H1 (cell line): Measurements from ENCODE around the gene APMAP. TPM values are rescaled to one million over a fixed set of nuclear protein-coding genes. Genes with fewer than 3 reads are reported as not detected.

ENCODE experiments used
- CTCF ChIA-PET: fragments of 300-600 bp; sonication (Branson Sonifier 250); formaldehyde crosslinking; loops from one replicate; lab custom pipeline; 2021; ENCODE audit not compliant: partially characterized antibody; lab: Charles Lee
- POLR2A ChIA-PET: fragments of 300-600 bp; sonication (Branson Sonifier 250); formaldehyde crosslinking; loops from one replicate; lab custom pipeline; 2021; ENCODE audit warnings: inconsistent platforms; ENCODE audit not compliant: partially characterized antibody; lab: Charles Lee
- DNase-seq, 2 experiments: peaks; one replicate each; pipeline versions ENCODE4 v3.0.0 to v3.0.0-alpha.2; 2010 to 2022; ENCODE audit warnings: low spot score in 2 of 2, low read depth in 1 of 2, mixed read lengths in 1 of 2
- FAIRE-seq: peaks from 2 replicates; lab custom pipeline; 2011; peaks lifted over from hg19 to GRCh38; lab: Jason Lieb, UNC
- H2AFZ ChIP-seq: 2 replicates; pipeline ENCODE4 v1.8.1; 2012; ENCODE audit warnings: low read length, inconsistent platforms
- H2AK5ac ChIP-seq: 2 replicates; pipeline ENCODE4 v1.6.1; 2013; ENCODE audit warnings: low read depth, low read length
- H2BK120ac ChIP-seq: replicated peaks from 2 replicates; pipeline ENCODE3; 2013; ENCODE audit warnings: low read depth, low read length, inconsistent platforms
- H2BK12ac ChIP-seq: 2 replicates; pipeline ENCODE4 v1.6.1; 2013; ENCODE audit warnings: low read depth, low read length
- H2BK15ac ChIP-seq: 2 replicates; pipeline ENCODE4 v1.6.1; 2013; ENCODE audit warnings: low read length
- H2BK20ac ChIP-seq: 2 replicates; pipeline ENCODE4 v1.6.1; 2013; ENCODE audit warnings: low read length
- H2BK5ac ChIP-seq: 2 replicates; pipeline ENCODE4 v1.6.1; 2013; ENCODE audit warnings: low read depth, low read length
- H3K14ac ChIP-seq: 2 replicates; pipeline ENCODE4 v1.6.1; 2013; ENCODE audit warnings: inconsistent platforms; ENCODE audit not compliant: insufficient read length
- H3K18ac ChIP-seq: 2 replicates; pipeline ENCODE4 v1.6.1; 2013; ENCODE audit warnings: low read length; ENCODE audit errors: extremely low read depth
- H3K23ac ChIP-seq: 2 replicates; pipeline ENCODE4 v1.6.1; 2013; ENCODE audit warnings: inconsistent platforms; ENCODE audit not compliant: insufficient read length
- H3K23me2 ChIP-seq: 2 replicates; pipeline ENCODE4 v1.6.1; 2013; ENCODE audit warnings: low read depth, low read length
- H3K27ac ChIP-seq: 2 replicates; pipeline ENCODE4 v1.6.1; 2011; ENCODE audit warnings: low read depth, low read length, inconsistent platforms
- H3K27me3 ChIP-seq, 4 experiments: replicated peaks in 1 of 4; 1 replicate in 1 of 4; 2 replicates in 3 of 4; pipeline versions ENCODE4 v1.6.1 to v1.8.1; 2011 to 2013; ENCODE audit warnings: low read length in 3 of 4, mild to moderate bottlenecking in 3 of 4, inconsistent platforms in 2 of 4, mixed read lengths in 2 of 4, moderate library complexity in 1 of 4; ENCODE audit not compliant: control insufficient read depth in 3 of 4, insufficient read depth in 3 of 4; ENCODE audit errors: extremely low read depth in 1 of 4
- H3K36me3 ChIP-seq, 4 experiments: 2 replicates each; pipeline versions ENCODE4 v1.6.1 to v1.8.1; 2011 to 2013; ENCODE audit warnings: mild to moderate bottlenecking in 4 of 4, low read length in 3 of 4, moderate library complexity in 2 of 4, control low read depth in 1 of 4, inconsistent platforms in 1 of 4; ENCODE audit not compliant: insufficient read depth in 4 of 4, control insufficient read depth in 2 of 4
- H3K4ac ChIP-seq: replicated peaks from 2 replicates; pipeline ENCODE3; 2013; ENCODE audit warnings: low read length, low read depth, mixed read lengths, inconsistent platforms; ENCODE audit not compliant: insufficient read length
- H3K4me1 ChIP-seq, 4 experiments: replicated peaks in 1 of 4; 1 replicate in 1 of 4; 2 replicates in 3 of 4; pipeline versions ENCODE4 v1.6.1 to v1.8.1; 2011 to 2013; ENCODE audit warnings: low read length in 3 of 4, inconsistent platforms in 2 of 4, mixed read lengths in 1 of 4; ENCODE audit not compliant: insufficient read depth in 4 of 4, control insufficient read depth in 3 of 4
- H3K4me2 ChIP-seq, 2 experiments: 2 replicates each; pipeline versions ENCODE4 v1.6.1 to v1.8.1; 2011 to 2013; ENCODE audit warnings: low read depth in 2 of 2, low read length in 2 of 2, control low read depth in 1 of 2, inconsistent platforms in 1 of 2, mild to moderate bottlenecking in 1 of 2; ENCODE audit not compliant: insufficient read depth in 1 of 2
- H3K4me3 ChIP-seq, 4 experiments: fragments of 200-600, 300-600 bp in 1 of 4; sonication (generic), shearing (Covaris generic), sonication (Bioruptor Twin) in 1 of 4; 2 replicates each; pipeline versions ENCODE4 v1.5.1 to v1.8.1; 2011 to 2016; ENCODE audit warnings: low read length in 4 of 4, low read depth in 3 of 4, control low read depth in 2 of 4, inconsistent platforms in 2 of 4, mild to moderate bottlenecking in 2 of 4, mixed read lengths in 1 of 4, moderate library complexity in 1 of 4; ENCODE audit not compliant: insufficient read depth in 2 of 4; ENCODE audit errors: extremely low read depth in 1 of 4
- H3K56ac ChIP-seq: replicated peaks from 2 replicates; pipeline ENCODE3; 2013; ENCODE audit warnings: low read depth, mild to moderate bottlenecking, mixed read lengths, low read length, inconsistent platforms; ENCODE audit not compliant: insufficient read length
- H3K79me1 ChIP-seq: 2 replicates; pipeline ENCODE4 v1.6.1; 2013; ENCODE audit warnings: low read depth, low read length, control low read depth
- H3K79me2 ChIP-seq, 2 experiments: 2 replicates each; pipeline versions ENCODE4 v1.6.1 to v1.8.1; 2012 to 2013; ENCODE audit warnings: low read length in 2 of 2, mild to moderate bottlenecking in 2 of 2, inconsistent platforms in 1 of 2; ENCODE audit not compliant: insufficient read depth in 2 of 2, control insufficient read depth in 1 of 2
- H3K9ac ChIP-seq, 4 experiments: replicated peaks in 1 of 4; 1 replicate in 1 of 4; 2 replicates in 3 of 4; pipeline versions ENCODE4 v1.6.1 to v1.8.1; 2011 to 2013; ENCODE audit warnings: low read depth in 3 of 4, low read length in 3 of 4, control low read depth in 2 of 4, mild to moderate bottlenecking in 2 of 4, moderate library complexity in 2 of 4, inconsistent platforms in 1 of 4; ENCODE audit errors: extremely low read depth in 1 of 4
- H3K9me3 ChIP-seq, 2 experiments: 2 replicates each; pipeline versions ENCODE4 v1.6.1 to v1.8.1; 2012 to 2013; ENCODE audit warnings: mild to moderate bottlenecking in 2 of 2, moderate library complexity in 2 of 2, control low read depth in 1 of 2, inconsistent platforms in 1 of 2, low read depth in 1 of 2, low read length in 1 of 2, mixed read lengths in 1 of 2; ENCODE audit not compliant: insufficient read depth in 2 of 2
- H4K20me1 ChIP-seq, 2 experiments: replicated peaks in 1 of 2; 2 replicates each; pipeline versions ENCODE3 to v1.8.1; 2011 to 2013; ENCODE audit warnings: inconsistent platforms in 2 of 2, low read length in 2 of 2, mild to moderate bottlenecking in 1 of 2; ENCODE audit not compliant: insufficient read depth in 2 of 2, control insufficient read depth in 1 of 2
- H4K5ac ChIP-seq: 2 replicates; pipeline ENCODE4 v1.6.1; 2013; ENCODE audit warnings: low read length, low read depth, mixed read lengths, inconsistent platforms; ENCODE audit not compliant: insufficient read length
- H4K8ac ChIP-seq: 2 replicates; pipeline ENCODE4 v1.8.0; 2013; ENCODE audit warnings: mild to moderate bottlenecking, moderate library complexity, low read length, inconsistent platforms; ENCODE audit not compliant: insufficient read depth; ENCODE audit errors: extremely low read depth
- H4K91ac ChIP-seq: replicated peaks from 2 replicates; pipeline ENCODE3; 2013; ENCODE audit warnings: low read length, mixed read lengths, inconsistent platforms; ENCODE audit not compliant: insufficient read length
- BCL11A ChIP-seq, 2 experiments: IDR thresholded peaks; one replicate each; pipeline ENCODE4 v1.6.1; 2011; ENCODE audit warnings: low read depth in 2 of 2, low read length in 2 of 2, mild to moderate bottlenecking in 2 of 2
- BRCA1 ChIP-seq: IDR thresholded peaks from 2 replicates; pipeline ENCODE4 v1.6.1; 2012; ENCODE audit warnings: low read depth, low read length, improper control_type of control experiment
- CBX8 ChIP-seq: fragments of 300-800, 300-1000 bp; sonication (generic); IDR thresholded peaks from 2 replicates; pipeline ENCODE4 v1.7.1; 2016; ENCODE audit warnings: low read depth, low read length, borderline replicate concordance
- CEBPB ChIP-seq: IDR thresholded peaks from 2 replicates; pipeline ENCODE4 v1.6.1; 2012; ENCODE audit warnings: low read depth, low read length
- CREB1 ChIP-seq: IDR thresholded peaks from 2 replicates; pipeline ENCODE4 v1.6.1; 2012; ENCODE audit warnings: inconsistent platforms
- EP300 ChIP-seq, 2 experiments: IDR thresholded peaks; 1 replicate in 1 of 2; 2 replicates in 1 of 2; pipeline ENCODE4 v1.6.1; 2011 to 2012; ENCODE audit warnings: low read depth in 2 of 2, low read length in 2 of 2, mild to moderate bottlenecking in 2 of 2, borderline replicate concordance in 1 of 2, inconsistent platforms in 1 of 2, moderate library complexity in 1 of 2
- RFX5 ChIP-seq: IDR thresholded peaks from 2 replicates; pipeline ENCODE4 v1.6.1; 2011; ENCODE audit warnings: low read depth, low read length, improper control_type of control experiment, borderline replicate concordance
- SAP30 ChIP-seq: fragments of 300-600 bp; sonication (generic); IDR thresholded peaks from 2 replicates; pipeline ENCODE4 v1.7.1; 2012; ENCODE audit warnings: low read length, moderate library complexity, mild to moderate bottlenecking, inconsistent platforms; ENCODE audit not compliant: insufficient read depth, insufficient replicate concordance
- SIRT6 ChIP-seq: IDR thresholded peaks from one replicate; pipeline ENCODE4 v1.7.1; 2012; ENCODE audit warnings: low read length, inconsistent platforms
- SP4 ChIP-seq: IDR thresholded peaks from 2 replicates; pipeline ENCODE4 v1.6.1; 2012; ENCODE audit warnings: low read length, inconsistent platforms
- TCF12 ChIP-seq: IDR thresholded peaks from 2 replicates; pipeline ENCODE4 v1.6.1; 2011; ENCODE audit warnings: low read depth, mild to moderate bottlenecking, low read length
- WGBS, 2 experiments: shearing (Covaris generic) in 1 of 2; methylation state at CpG; one replicate each; pipeline versions ENCODE4 v1.1.6 to v1.1.7; 2013 to 2015; ENCODE audit warnings: low lambda C conversion rate in 2 of 2, mixed read lengths in 2 of 2, inconsistent platforms in 1 of 2, low coverage in 1 of 2, missing lambda C conversion rate in 1 of 2; ENCODE audit not compliant: insufficient replicate concordance in 2 of 2, insufficient coverage in 1 of 2, insufficient read length in 1 of 2; ENCODE audit errors: extremely low coverage in 1 of 2, missing lambda C conversion rate in 1 of 2; 5-methylcytosine and 5-hydroxymethylcytosine counted together
- polyA plus RNA-seq, 7 experiments: library from polyadenylated mRNA; depleted of rRNA in 3 of 7; stranded (reverse) in 5 of 7; unstranded in 2 of 7; fragments of >200 nt in 5 of 7; fragments of 200-250 nt in 2 of 7; gene quantifications; 1 replicate in 5 of 7; 2 replicates in 1 of 7; 4 replicates in 1 of 7; pipeline versions ENCODE4 v1.2.1 to v1.2.3, GENCODE V29; 2011 to 2013; ENCODE audit warnings: missing spikeins in 2 of 7, mixed read lengths in 2 of 7
- total RNA-seq: library from RNA; stranded (reverse); fragmentation: NEBNext Ultra II Directional; extraction: Animal tissue kit (Norgen Biotek cat#: 25700); gene quantifications from 2 replicates; pipeline ENCODE4 v1.2.1, GENCODE V29; 2021
- TF ChIP-seq, protein P1 (sequence below): IDR thresholded peaks from 2 replicates; pipeline ENCODE4 v1.6.1; 2012; ENCODE audit warnings: inconsistent platforms

APMAP gene
- total and polyA plus RNA-seq, 2 of the 8 experiments (the other 6 are each of a cell fraction or from before 2014, with no cell fraction given) = 31.3 to 66.0 TPM

- Histone ChIP-seq H3K18ac (no peak overlapping the region), H3K4ac (no peak overlapping the region), H2BK12ac (no peak overlapping the region), H3K79me1 (peaks cover 10% of the 10 kb centered on the region), H3K56ac (no peak overlapping the region), H3K9ac (no peak overlapping the region; a peak in 1 of 7 replicates), H3K4me2 (no peak overlapping the region), H2AFZ (no peak overlapping the region), H2BK15ac (no peak overlapping the region), H3K27ac (no peak overlapping the region), H3K36me3 (peaks cover 0 to 3% (median 0%) of the 10 kb centered on the region in 4 experiments; a peak in 1 of 8 replicates), H4K91ac (no peak overlapping the region), H4K20me1 (peaks cover 0 to 6% of the 10 kb centered on the region in 2 experiments), H3K14ac (no peak overlapping the region), H2BK120ac (no peak overlapping the region), H3K4me1 (peaks cover 0 to 7% (median 0%) of the 10 kb centered on the region in 4 experiments; a peak in 1 of 7 replicates), H3K79me2 (peaks cover 6 to 74% of the 10 kb centered on the region in 2 experiments), H3K4me3 (no peak overlapping the region), H3K27me3 (no peaks in the 10 kb centered on the region), H4K8ac (no peak overlapping the region), H4K5ac (no peak overlapping the region), H3K23ac (no peak overlapping the region), H3K23me2 (peaks cover 3% of the 10 kb centered on the region), H2BK5ac (no peak overlapping the region), H3K9me3 (no peaks in the 10 kb centered on the region), H2BK20ac (no peak overlapping the region), H2AK5ac (no peak overlapping the region)
- ChIA-PET POLR2A (no interaction called here), CTCF (no interaction called here)
- 91% methylated on average over 7 of the region's 7 CpGs; no CpG with 5 or more reads in 1 of the 2 experiments for WGBS, 2 experiments
- no peak for DNase-seq
- FAIRE-seq = no peak
- no peak for TF ChIP-seq RFX5
- TF ChIP-seq BRCA1 = no peak
- TF ChIP-seq BCL11A (IDR thresholded peaks at IDR 0.05; ENCODE audit: low read depth in 2 of 2, low read length in 2 of 2) = no peak
- no peak for TF ChIP-seq CBX8
- no peak for TF ChIP-seq SAP30
- no peak for TF ChIP-seq TCF12
- TF ChIP-seq EP300 (IDR thresholded peaks at IDR 0.05; ENCODE audit: borderline replicate concordance in 1 of 2, low read depth in 2 of 2, low read length in 2 of 2) = no peak
- TF ChIP-seq, protein P1, sequence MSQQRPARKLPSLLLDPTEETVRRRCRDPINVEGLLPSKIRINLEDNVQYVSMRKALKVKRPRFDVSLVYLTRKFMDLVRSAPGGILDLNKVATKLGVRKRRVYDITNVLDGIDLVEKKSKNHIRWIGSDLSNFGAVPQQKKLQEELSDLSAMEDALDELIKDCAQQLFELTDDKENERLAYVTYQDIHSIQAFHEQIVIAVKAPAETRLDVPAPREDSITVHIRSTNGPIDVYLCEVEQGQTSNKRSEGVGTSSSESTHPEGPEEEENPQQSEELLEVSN = no peak
- no peak for TF ChIP-seq CREB1
- TF ChIP-seq SIRT6 = no peak
- TF ChIP-seq CEBPB = no peak
- TF ChIP-seq SP4 = no peak
These were observed 4.4 kb downstream of the APMAP start for GRCh38 chr20:24987873-24988835.
